PC-9 (cell line): ENCODE data around the gene COLEC11. TPM values are rescaled to one million over a fixed set of nuclear protein-coding genes. Genes with fewer than 3 reads are reported as not detected.

Source experiments
- Bru-seq: library from RNA; stranded (reverse); fragments of 400-500 nt; gene quantifications from one replicate; lab custom pipeline; 2021; lab: Mats Ljungman, UMichigan
- BruChase-seq, 2 experiments: library from RNA; stranded (reverse); fragments of 400-500 nt; gene quantifications; one replicate each; lab custom pipeline; 2021; lab: Mats Ljungman, UMichigan
- BruUV-seq: library from RNA; stranded (reverse); fragments of 400-500 nt; replicated peaks from 2 replicates; lab custom pipeline; 2021; lab: Mats Ljungman, UMichigan
- CTCF ChIA-PET: fragments of 300-600 bp; sonication (Branson Sonifier 250); formaldehyde crosslinking; loops from one replicate; lab custom pipeline; 2022; ENCODE audit warnings: antibody characterized with exemption; lab: Charles Lee
- POLR2A ChIA-PET: fragments of 300-600 bp; sonication (Branson Sonifier 250); formaldehyde crosslinking; loops from one replicate; lab custom pipeline; 2022; ENCODE audit warnings: antibody characterized with exemption; ENCODE audit not compliant: unreplicated experiment; lab: Charles Lee
- DNase-seq, 2 experiments: peaks; one replicate each; pipeline versions ENCODE4 v3.0.0 to v3.0.0-alpha.2; 2015 to 2022; ENCODE audit warnings: mixed read lengths in 1 of 2
- H2AFZ ChIP-seq: fragments of 200-600 bp; sonication (generic); 2 replicates; pipeline ENCODE4 v1.8.1; 2017; ENCODE audit warnings: antibody characterized with exemption
- H3F3A ChIP-seq: fragments of 200-600 bp; sonication (generic); 2 replicates; pipeline ENCODE4 v1.8.1; 2017; ENCODE audit warnings: antibody characterized with exemption, mild to moderate bottlenecking, low read depth; ENCODE audit not compliant: insufficient read depth
- H3K27ac ChIP-seq: fragments of 200-600 bp; sonication (generic); 2 replicates; pipeline ENCODE4 v1.6.1; 2016; ENCODE audit warnings: mixed run types
- H3K27me3 ChIP-seq: fragments of 200-600 bp; sonication (generic); 2 replicates; pipeline ENCODE4 v1.6.1; 2016; ENCODE audit warnings: low read depth, mixed run types; ENCODE audit not compliant: insufficient read depth
- H3K36me3 ChIP-seq: fragments of 200-600 bp; sonication (generic); 2 replicates; pipeline ENCODE4 v1.6.1; 2016; ENCODE audit warnings: low read depth, mixed run types
- H3K4me1 ChIP-seq: fragments of 200-600 bp; sonication (generic); replicated peaks from 2 replicates; pipeline ENCODE4 v1.6.1; 2016; ENCODE audit warnings: mixed run types; ENCODE audit not compliant: insufficient read depth
- H3K4me2 ChIP-seq: fragments of 200-600 bp; sonication (generic); 2 replicates; pipeline ENCODE4 v1.6.1; 2017; ENCODE audit warnings: mixed run types
- H3K4me3 ChIP-seq: fragments of 200-600 bp; sonication (generic); 2 replicates; pipeline ENCODE4 v1.6.1; 2016; ENCODE audit warnings: mixed run types
- H3K79me2 ChIP-seq: fragments of 200-600 bp; sonication (generic); 2 replicates; pipeline ENCODE4 v1.6.1; 2017; ENCODE audit warnings: low read depth, mixed run types
- H3K9me2 ChIP-seq: fragments of 200-600 bp; sonication (generic); 2 replicates; pipeline ENCODE4 v1.8.1; 2017; ENCODE audit warnings: mild to moderate bottlenecking; ENCODE audit not compliant: insufficient read depth
- H3K9me3 ChIP-seq: fragments of 200-600 bp; sonication (generic); 2 replicates; pipeline ENCODE4 v1.8.1; 2016; ENCODE audit warnings: low read depth; ENCODE audit not compliant: insufficient read depth
- H4K20me1 ChIP-seq: fragments of 200-600 bp; sonication (generic); 2 replicates; pipeline ENCODE4 v1.8.1; 2017; ENCODE audit not compliant: insufficient read depth
- EZH2 ChIP-seq: fragments of 200-600 bp; sonication (generic); IDR thresholded peaks from 2 replicates; pipeline ENCODE4 v1.8.0; 2017; ENCODE audit warnings: antibody characterized with exemption, low read depth
- intact Hi-C: fragments of 100-400 bp; cut with micrococcal nuclease; formaldehyde crosslinking; loops from one replicate; pipeline ENCODE4 v1.10.0; 2022; ENCODE audit not compliant: unreplicated experiment
- long read RNA-seq: library from polyadenylated mRNA; stranded (forward); transcript quantifications from one replicate; pipeline ENCODE4 v2.0.0, GENCODE V29; 2022
- total RNA-seq: library from RNA; stranded (reverse); gene quantifications from 2 replicates; pipeline ENCODE4 v1.2.3, GENCODE V29; 2021
- TF ChIP-seq, protein P1 (sequence below): fragments of 200-600 bp; sonication (generic); conservative IDR thresholded peaks from 2 replicates; pipeline ENCODE4 v1.6.1; 2017; ENCODE audit warnings: mixed run types, antibody characterized with exemption, mild to moderate bottlenecking, moderate library complexity

COLEC11 gene
- 2.4 and 4.6 TPM in 2 replicates for total RNA-seq
- percentile 44 among the genes with signal in this experiment for Bru-seq, nascent RNA
- percentile 53 among the genes with signal in this experiment for BruChase-seq, experiment 1, labeled RNA remaining after a 2-hour chase
- percentile 37 among the genes with signal in this experiment for BruChase-seq, experiment 2, labeled RNA remaining after a 6-hour chase
- long read RNA-seq, partial matches to known transcripts, result 2 of 3 reads
- long read RNA-seq, other reads (novel, unspliced or antisense), result 0 of 3 reads

GRCh38 chr2:3594493-3595281 is at the start of gene COLEC11:
COLEC11 (plus strand) TSS chr2:3595112; CDS start chr2:3604341, 9,229 bp downstream.
- ChIA-PET CTCF (no interaction called here), POLR2A (no interaction called here)
- Histone ChIP-seq H2AFZ (no peak within 1 kb of the TSS), H4K20me1 (no peaks in the 10 kb centered on the region), H3K4me3 (no peak within 1 kb of the TSS), H3K4me2 (no peak within 1 kb of the TSS), H3F3A (peaks cover under 1% of the 10 kb centered on the region), H3K9me2 (no peaks in the 10 kb centered on the region), H3K9me3 (no peaks in the 10 kb centered on the region), H3K27ac (no peak within 1 kb of the TSS), H3K36me3 (no peaks in the 10 kb centered on the region), H3K79me2 (no peaks in the 10 kb centered on the region), H3K27me3 (no peaks in the 10 kb centered on the region), H3K4me1 (no peaks in the 10 kb centered on the region)
- intact Hi-C loops, result no loop called here
- DNase-seq, result no peak
- TF ChIP-seq, protein P1, sequence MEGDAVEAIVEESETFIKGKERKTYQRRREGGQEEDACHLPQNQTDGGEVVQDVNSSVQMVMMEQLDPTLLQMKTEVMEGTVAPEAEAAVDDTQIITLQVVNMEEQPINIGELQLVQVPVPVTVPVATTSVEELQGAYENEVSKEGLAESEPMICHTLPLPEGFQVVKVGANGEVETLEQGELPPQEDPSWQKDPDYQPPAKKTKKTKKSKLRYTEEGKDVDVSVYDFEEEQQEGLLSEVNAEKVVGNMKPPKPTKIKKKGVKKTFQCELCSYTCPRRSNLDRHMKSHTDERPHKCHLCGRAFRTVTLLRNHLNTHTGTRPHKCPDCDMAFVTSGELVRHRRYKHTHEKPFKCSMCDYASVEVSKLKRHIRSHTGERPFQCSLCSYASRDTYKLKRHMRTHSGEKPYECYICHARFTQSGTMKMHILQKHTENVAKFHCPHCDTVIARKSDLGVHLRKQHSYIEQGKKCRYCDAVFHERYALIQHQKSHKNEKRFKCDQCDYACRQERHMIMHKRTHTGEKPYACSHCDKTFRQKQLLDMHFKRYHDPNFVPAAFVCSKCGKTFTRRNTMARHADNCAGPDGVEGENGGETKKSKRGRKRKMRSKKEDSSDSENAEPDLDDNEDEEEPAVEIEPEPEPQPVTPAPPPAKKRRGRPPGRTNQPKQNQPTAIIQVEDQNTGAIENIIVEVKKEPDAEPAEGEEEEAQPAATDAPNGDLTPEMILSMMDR, result no peak
- TF ChIP-seq EZH2, result no peak
- no TSS peak for BruUV-seq

GRCh38 chr2:3545788-3546478 is 49.0 kb upstream of the COLEC11 start:
- Histone ChIP-seq H4K20me1 (peaks cover 11% of the 10 kb centered on the region), H3K9me3 (no peaks in the 10 kb centered on the region), H2AFZ (no peak overlapping the region), H3K4me2 (no peak overlapping the region), H3K79me2 (0 out of 2 replicates have a peak, but pooled peaks cover 9% of the 10 kb centered on the region), H3K27me3 (no peaks in the 10 kb centered on the region), H3F3A (peaks cover 31% of the 10 kb centered on the region), H3K9me2 (no peaks in the 10 kb centered on the region), H3K4me3 (no peak overlapping the region), H3K36me3 (peaks cover 77% of the 10 kb centered on the region), H3K27ac (no peak overlapping the region), H3K4me1 (0 out of 2 replicates have a peak, but pooled peaks cover 5% of the 10 kb centered on the region)
- intact Hi-C loops, result no loop called here
- POLR2A ChIA-PET, result no interaction called here
- DNase-seq, result no peak
- CTCF ChIA-PET, result no interaction called here
- BruUV-seq, result no TSS peak
- TF ChIP-seq, protein P1, result no peak
- no peak for TF ChIP-seq EZH2

DNA sequence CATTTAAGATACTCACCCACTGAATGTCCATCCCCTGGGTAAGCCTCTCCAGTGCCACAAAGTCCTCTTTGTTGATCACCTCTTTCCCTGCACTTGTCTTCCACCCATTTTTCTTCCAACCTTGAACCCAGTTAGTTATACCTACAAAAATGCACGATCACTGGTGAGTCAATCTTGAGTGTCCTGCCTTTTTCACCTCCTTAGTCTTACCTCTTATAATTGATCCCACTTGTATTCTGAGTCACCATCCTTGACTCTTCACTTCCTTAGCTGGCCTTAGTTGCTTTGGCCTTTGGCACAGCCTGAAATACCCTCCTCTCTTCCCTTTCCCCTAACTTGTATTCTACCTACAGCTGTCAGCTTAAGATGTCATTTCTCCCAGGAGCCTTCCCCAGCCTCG is 47.0 kb upstream of the COLEC11 start:
- Histone ChIP-seq H3K4me2 (no peak overlapping the region), H3K27me3 (no peaks in the 10 kb centered on the region), H3K36me3 (peaks cover 77% of the 10 kb centered on the region), H3K9me3 (no peaks in the 10 kb centered on the region), H4K20me1 (peaks cover 7% of the 10 kb centered on the region), H3K4me1 (0 out of 2 replicates have a peak, but pooled peaks cover 5% of the 10 kb centered on the region), H3K27ac (peak overlapping the region; percentile 8; the same call in 1 of the 2 replicates), H3F3A (peaks cover 36% of the 10 kb centered on the region), H2AFZ (no peak overlapping the region), H3K4me3 (no peak overlapping the region), H3K79me2 (0 out of 2 replicates have a peak, but pooled peaks cover 12% of the 10 kb centered on the region), H3K9me2 (no peaks in the 10 kb centered on the region)
- intact Hi-C loops, result no loop called here
- DNase-seq, result no peak
- TF ChIP-seq, protein P1, result no peak
- TF ChIP-seq EZH2, result no peak
- ChIA-PET CTCF (no interaction called here), POLR2A (no interaction called here)
- no TSS peak for BruUV-seq
